HG03196 (cell line): ENCODE data around the gene TNFRSF14.
"Not testable (repeated sequence)": the region's sequence is repeated elsewhere in the genome, so short reads cannot be mapped to it uniquely, and the experiment has no call there.

ENCODE experiments used
- ATAC-seq: cut with Tn5 transposase; IDR thresholded peaks from one replicate; pipeline ENCODE4 v1.9.1; 2021; ENCODE audit not compliant: unreplicated experiment

TNFRSF14 gene

GRCh38 chr1:2538376-2538775, 17.8 kb upstream of the TNFRSF14 start:
- no peak for ATAC-seq

- no peak for ATAC-seq
These were observed 17.3 kb upstream of the TNFRSF14 start for GRCh38 chr1:2538872-2539271.

- ATAC-seq = no peak
These were observed 16.8 kb upstream of the TNFRSF14 start for GRCh38 chr1:2539312-2539907.

GRCh38 chr1:2540816-2541492, 15.2 kb upstream of the TNFRSF14 start:
- ATAC-seq = no peak

- no peak for ATAC-seq
These were observed 14.4 kb upstream of the TNFRSF14 start for GRCh38 chr1:2541619-2542245.

GRCh38 chr1:2542246-2542915, 13.8 kb upstream of the TNFRSF14 start:
- ATAC-seq = no peak

- no peak for ATAC-seq
These were observed 12.6 kb upstream of the TNFRSF14 start for GRCh38 chr1:2543543-2544092.

GRCh38 chr1:2544093-2544874, 11.9 kb upstream of the TNFRSF14 start:
- no peak for ATAC-seq

GRCh38 chr1:2544875-2545640, 11.1 kb upstream of the TNFRSF14 start:
- ATAC-seq = no peak

- ATAC-seq = peak; percentile 37
These were observed 10.2 kb upstream of the TNFRSF14 start for GRCh38 chr1:2545754-2546514.

GRCh38 chr1:2546515-2547209, 9.5 kb upstream of the TNFRSF14 start:
- ATAC-seq = peak; percentile 29

- ATAC-seq = no peak
These were observed 8.7 kb upstream of the TNFRSF14 start for GRCh38 chr1:2547210-2548067.

- ATAC-seq = peak; percentile 26
These were observed 8.0 kb upstream of the TNFRSF14 start for GRCh38 chr1:2548068-2548589.

- ATAC-seq = not testable (repeated sequence)
These were observed 6.7 kb upstream of the TNFRSF14 start for GRCh38 chr1:2549367-2550029.

- not testable (repeated sequence) for ATAC-seq
These were observed 5.8 kb upstream of the TNFRSF14 start for GRCh38 chr1:2550309-2550861.

GRCh38 chr1:2551544-2551943, 4.6 kb upstream of the TNFRSF14 start:
- not testable (repeated sequence) for ATAC-seq

GRCh38 chr1:2552189-2552588, 4.0 kb upstream of the TNFRSF14 start:
- ATAC-seq = no peak
